Mesodermal cell (in vitro differentiated cells): Measurements from ENCODE around the gene PARVB.

ENCODE experiments used
- H3K27ac ChIP-seq: 2 replicates; pipeline ENCODE4 v1.7.0; 2013; ENCODE audit warnings: mild to moderate bottlenecking, low read depth, low read length, moderate library complexity; ENCODE audit not compliant: severe bottlenecking
- H3K36me3 ChIP-seq: 2 replicates; pipeline ENCODE4 v1.7.1; 2013; ENCODE audit warnings: mild to moderate bottlenecking, low read length, moderate library complexity; ENCODE audit not compliant: control insufficient read depth, insufficient read depth
- H3K4me1 ChIP-seq: one replicate; pipeline ENCODE4 v1.7.1; 2013; ENCODE audit warnings: mild to moderate bottlenecking, low read length; ENCODE audit not compliant: insufficient read depth, control insufficient read depth, poor library complexity, severe bottlenecking
- H3K4me3 ChIP-seq: 2 replicates; pipeline ENCODE4 v1.7.0; 2013; ENCODE audit warnings: low read length, control low read depth, mild to moderate bottlenecking; ENCODE audit not compliant: insufficient read depth, poor library complexity, severe bottlenecking; ENCODE audit errors: extremely low read depth
- H3K9me3 ChIP-seq: 2 replicates; pipeline ENCODE4 v1.7.1; 2013; ENCODE audit warnings: mild to moderate bottlenecking, low read length, moderate library complexity; ENCODE audit not compliant: control insufficient read depth
- WGBS, 2 experiments: methylation state at CpG; one replicate each; pipeline ENCODE4 v1.1.5; 2013; ENCODE audit warnings: missing lambda C conversion rate in 2 of 2; ENCODE audit not compliant: insufficient coverage in 2 of 2; 5-methylcytosine and 5-hydroxymethylcytosine counted together

PARVB gene

DNA sequence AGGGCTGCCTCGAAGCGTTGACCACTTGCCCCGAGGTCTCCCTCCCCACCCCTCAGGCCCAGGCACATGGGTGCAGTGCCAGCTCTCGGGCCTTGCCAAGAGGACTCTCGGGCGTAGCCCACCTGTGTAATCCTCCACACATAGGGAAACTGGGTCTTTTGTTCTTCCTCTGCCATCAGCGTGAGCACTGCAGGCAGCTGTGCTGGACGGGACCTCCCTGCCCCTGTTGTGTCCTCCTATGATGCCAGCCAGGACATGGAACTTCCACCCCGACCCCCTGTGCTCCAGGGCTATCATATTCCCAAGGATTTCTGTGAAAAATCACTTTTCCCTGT is 66.4 kb downstream of the PARVB start:
- H3K9me3 ChIP-seq, result no peaks in the 10 kb centered on the region
- no peak overlapping the region for H3K4me3 ChIP-seq
- WGBS, 2 experiments, result 88 to 92% methylated on average over 9 of the region's 9 CpGs
- peaks cover 2% of the 10 kb centered on the region for H3K36me3 ChIP-seq
- H3K27ac ChIP-seq, result no peak overlapping the region
- H3K4me1 ChIP-seq, result no peaks in the 10 kb centered on the region

DNA sequence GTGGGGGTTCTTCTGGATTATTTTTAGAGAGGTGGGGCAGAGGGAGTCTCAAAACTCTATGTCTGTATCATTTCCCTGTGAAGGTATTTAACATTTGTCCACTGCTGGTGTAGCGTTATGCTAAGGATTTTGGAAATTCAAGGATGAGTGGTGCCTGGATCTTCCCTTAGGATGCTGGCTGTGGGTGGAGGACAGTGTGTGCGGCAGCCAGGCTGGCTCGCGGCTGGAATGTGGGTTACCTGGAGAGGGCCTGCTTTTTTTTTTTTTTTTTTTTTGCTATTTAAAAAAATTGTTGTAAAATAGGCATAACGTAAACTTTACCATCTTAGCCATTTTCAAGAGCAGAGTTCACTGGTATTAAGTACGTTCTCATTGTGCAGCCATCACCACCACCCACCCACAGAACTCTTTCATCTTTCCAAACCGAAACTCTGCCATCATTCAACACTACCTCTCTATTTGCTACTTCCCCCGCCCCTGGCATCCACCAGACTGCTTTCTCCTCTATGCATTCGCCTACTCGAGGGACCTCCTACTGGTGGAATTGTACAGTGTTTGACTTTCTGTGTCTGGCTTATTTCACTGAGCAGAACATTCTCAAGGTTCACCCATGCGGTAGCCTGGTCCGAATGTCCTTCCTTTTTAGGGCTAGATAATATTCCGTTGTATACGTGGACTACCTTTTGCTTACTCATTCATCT is 67.1 kb downstream of the PARVB start:
- Histone ChIP-seq H3K4me3 (no peak overlapping the region), H3K27ac (no peak overlapping the region), H3K4me1 (no peaks in the 10 kb centered on the region), H3K36me3 (peaks cover 2% of the 10 kb centered on the region), H3K9me3 (no peaks in the 10 kb centered on the region)
- whole genome bisulfite sequencing, 2 experiments, result 90 to 94% methylated on average over 6 to 11 of the region's 14 CpGs

DNA sequence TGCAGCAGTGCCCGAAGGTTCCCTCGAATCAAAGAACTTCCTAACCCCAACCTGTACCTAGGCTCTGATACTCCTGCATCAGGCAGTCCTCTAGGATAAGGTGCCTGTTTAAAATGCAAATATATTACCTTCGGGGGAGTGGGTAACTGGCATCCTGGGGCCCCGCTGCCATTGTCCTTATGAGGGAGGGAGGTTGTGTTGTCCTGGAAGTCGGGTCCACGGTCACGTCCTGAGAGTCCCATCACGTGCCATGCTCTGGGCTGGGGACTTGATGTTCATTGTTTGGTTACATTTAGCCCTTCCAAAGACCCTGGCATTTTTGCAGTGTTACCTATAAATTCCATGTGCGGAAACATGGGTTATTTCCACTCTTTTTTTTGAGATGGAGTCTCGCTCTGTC is 67.6 kb downstream of the PARVB start:
- WGBS, 2 experiments, result 85 to 94% methylated on average over 7 to 9 of the region's 10 CpGs
- Histone ChIP-seq H3K27ac (no peak overlapping the region), H3K36me3 (peaks cover 2% of the 10 kb centered on the region), H3K4me3 (no peak overlapping the region), H3K9me3 (no peaks in the 10 kb centered on the region), H3K4me1 (no peaks in the 10 kb centered on the region)

DNA sequence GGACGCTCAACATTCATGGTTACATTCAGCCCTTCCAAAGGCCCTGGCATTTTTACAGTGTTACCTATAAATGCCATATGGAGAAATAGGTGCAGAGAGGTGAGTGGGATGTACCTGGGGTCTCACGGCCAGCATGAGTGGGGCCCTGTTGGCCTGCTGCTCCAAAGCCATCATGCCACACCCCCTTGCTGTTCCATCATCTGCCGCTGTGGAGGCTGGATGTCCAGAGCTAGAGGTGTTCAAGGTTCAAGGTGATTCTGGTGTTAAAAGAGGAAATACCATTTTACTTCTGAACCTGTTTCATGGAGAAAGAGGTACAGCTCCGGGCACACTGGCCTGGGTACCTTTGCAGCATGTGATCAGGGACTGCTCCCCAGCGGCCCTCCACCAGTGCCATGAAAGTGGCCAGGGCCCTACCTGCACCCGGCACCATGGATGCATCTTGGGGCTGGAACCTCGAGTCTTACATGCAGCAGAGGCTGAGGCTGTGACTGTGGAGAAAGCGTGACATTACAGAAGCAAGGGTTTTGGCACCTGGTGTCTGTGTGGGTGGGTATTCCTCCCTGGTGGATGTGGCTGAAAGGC is 68.6 kb downstream of the PARVB start:
- Histone ChIP-seq H3K27ac (no peak overlapping the region), H3K9me3 (no peaks in the 10 kb centered on the region), H3K36me3 (peaks cover 2% of the 10 kb centered on the region), H3K4me1 (no peaks in the 10 kb centered on the region), H3K4me3 (no peak overlapping the region)
- 91 to 93% methylated on average over 5 to 7 of the region's 8 CpGs for WGBS, 2 experiments

DNA sequence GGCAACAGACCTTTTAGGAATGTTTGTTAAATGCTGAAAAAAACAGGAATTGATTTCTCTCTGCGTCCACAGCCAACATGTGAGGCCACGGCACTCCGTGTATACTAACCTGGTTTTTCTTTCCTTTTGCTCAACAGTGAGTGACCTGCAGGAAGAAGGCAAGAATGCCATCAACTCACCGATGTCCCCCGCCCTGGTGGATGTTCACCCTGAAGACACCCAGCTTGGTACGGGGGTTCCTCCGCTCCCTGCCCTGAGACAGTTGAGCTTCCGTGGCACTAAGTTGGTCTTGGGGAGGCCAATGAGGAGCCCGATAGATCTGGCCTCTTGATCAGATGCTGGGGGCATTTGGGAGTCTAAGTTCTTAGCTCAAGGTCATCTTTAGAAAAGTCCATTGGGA is 69.7 kb downstream of the PARVB start:
- Histone ChIP-seq H3K9me3 (no peaks in the 10 kb centered on the region), H3K4me3 (no peak overlapping the region), H3K4me1 (no peaks in the 10 kb centered on the region), H3K27ac (no peak overlapping the region), H3K36me3 (peaks cover 2% of the 10 kb centered on the region)
- 89 to 91% methylated on average over 9 of the region's 9 CpGs for WGBS, 2 experiments

DNA sequence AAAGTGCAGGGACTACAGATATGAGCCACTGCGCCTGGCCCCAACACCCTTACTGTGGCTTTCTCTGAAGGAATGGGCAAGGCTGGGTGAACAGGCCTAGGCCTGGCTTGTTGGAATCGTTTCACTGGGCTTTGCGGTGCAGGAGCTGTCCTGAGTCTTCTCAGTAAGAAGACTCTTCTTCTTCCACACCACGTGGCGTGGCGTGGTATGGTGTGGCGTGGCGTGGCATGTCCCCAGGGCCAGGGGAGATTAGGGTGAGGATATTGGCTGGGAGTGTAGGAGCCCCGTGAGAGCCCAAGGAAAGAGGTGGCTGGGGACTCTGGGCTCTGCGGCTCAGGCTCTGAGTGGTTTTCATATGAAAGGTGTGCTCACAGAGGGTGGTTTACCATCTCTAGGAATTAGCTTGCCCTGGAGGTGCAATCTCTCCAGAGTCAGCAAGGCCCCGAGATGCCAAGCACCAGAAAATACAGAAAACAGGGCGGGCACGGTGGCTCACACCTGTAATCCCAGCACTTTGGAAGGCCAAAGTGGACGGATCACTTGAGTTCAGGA is 70.7 kb downstream of the PARVB start:
- Histone ChIP-seq H3K4me3 (no peak overlapping the region), H3K9me3 (no peaks in the 10 kb centered on the region), H3K27ac (no peak overlapping the region), H3K36me3 (peaks cover 2% of the 10 kb centered on the region), H3K4me1 (no peaks in the 10 kb centered on the region)
- 87 to 93% methylated on average over 8 to 14 of the region's 14 CpGs for WGBS, 2 experiments

DNA sequence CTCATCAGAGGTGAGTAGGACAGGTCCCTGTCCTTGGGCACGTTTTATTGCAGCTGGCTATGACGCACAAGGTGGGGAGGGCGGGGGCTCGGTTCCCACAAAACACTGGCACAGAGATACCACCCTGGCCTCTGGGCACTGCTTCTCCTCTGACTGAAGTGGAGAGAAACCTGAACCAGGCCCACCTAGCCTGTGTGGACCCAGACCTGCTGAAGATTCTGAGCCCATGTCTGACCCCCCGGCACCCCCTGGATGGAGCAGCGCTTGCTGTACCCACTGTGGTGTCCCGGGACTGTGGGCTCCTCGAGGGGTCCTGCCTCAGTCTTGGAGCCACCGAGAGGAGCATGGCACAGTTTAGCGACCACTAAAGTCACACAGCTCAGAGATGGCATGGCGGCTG is 72.6 kb downstream of the PARVB start:
- Histone ChIP-seq H3K36me3 (peaks cover 2% of the 10 kb centered on the region), H3K9me3 (no peaks in the 10 kb centered on the region), H3K27ac (no peak overlapping the region), H3K4me3 (no peak overlapping the region), H3K4me1 (no peaks in the 10 kb centered on the region)
- WGBS, 2 experiments, result 95 to 96% methylated on average over 11 of the region's 11 CpGs

DNA sequence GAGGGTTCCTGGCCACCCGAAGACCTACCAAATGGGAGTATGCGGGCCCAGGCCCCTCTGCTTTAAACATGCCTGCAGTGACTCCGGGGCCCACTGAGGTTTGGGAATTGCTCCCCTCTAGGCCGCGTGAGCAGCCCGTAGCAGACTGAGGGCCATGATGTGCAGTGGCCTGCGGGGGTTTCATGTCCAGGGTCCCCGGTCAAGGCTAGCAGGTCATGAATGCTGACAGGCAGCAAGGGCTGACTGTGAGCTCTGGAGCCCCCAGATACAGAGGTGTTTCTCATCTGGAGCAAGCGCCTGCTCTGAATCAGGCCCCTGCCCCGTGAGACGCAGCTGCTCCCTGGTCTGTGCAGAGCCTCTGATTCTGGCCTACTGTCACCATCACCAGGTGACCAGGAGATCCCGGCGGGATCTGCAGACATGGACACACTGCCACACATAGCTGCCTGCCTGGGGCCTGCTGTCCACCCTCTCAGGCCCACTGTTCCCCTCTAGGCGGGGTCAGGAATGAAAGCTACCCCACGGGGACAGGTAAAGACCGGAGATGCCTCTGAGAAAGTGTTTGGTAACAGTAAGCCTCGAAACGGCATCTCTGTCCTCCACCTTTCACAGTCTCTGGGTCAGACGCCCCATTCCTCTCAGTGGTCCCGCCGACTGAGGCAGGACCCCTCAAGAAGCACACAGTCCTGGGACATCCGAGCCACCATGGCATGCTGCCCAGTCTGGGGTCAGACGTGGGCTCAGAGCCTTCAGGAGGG is 73.3 kb downstream of the PARVB start:
- H3K4me3 ChIP-seq, result no peak overlapping the region
- no peak overlapping the region for H3K27ac ChIP-seq
- WGBS, 2 experiments, result 92 to 96% methylated on average over 21 to 22 of the region's 23 CpGs
- H3K9me3 ChIP-seq, result no peaks in the 10 kb centered on the region
- peaks cover 2% of the 10 kb centered on the region for H3K36me3 ChIP-seq
- no peaks in the 10 kb centered on the region for H3K4me1 ChIP-seq

DNA sequence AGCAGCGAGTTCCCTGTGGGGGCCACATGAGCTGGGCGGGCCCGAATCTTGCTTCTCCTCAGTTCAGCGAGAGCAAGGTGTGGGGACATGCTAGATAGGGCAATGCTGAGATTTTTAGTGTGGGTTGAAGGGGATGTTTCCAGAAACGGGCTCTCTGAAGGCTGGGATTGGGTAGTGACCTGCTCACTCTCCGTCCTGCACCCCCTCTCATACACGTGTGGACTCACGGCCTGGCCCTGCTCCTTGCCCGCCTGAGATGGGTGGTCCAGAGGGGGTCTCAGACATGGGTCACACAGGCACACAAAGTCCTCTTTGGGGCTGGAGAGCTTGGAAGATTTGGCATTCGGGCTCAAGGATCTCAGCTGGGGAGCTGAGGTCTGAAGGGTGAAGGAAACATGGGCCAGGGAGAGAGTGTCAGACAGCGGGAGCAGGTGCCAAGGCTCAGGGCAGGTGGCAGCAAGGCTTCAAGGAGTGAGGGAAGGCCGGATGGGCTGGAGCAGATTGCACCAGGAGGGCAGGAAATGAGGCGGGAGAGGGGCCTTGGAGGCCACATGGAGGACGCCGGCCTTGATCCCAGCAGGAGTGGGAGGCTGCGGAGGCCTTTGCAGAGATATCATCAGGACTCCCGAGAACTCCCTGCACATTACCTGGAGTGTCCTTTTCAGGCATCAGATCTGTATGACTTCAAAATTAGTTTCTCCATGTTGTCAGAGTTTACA is 74.1 kb downstream of the PARVB start:
- H3K36me3 ChIP-seq, result peaks cover 2% of the 10 kb centered on the region
- no peaks in the 10 kb centered on the region for H3K9me3 ChIP-seq
- H3K27ac ChIP-seq, result no peak overlapping the region
- WGBS, 2 experiments, result 82 to 89% methylated on average over 9 to 13 of the region's 17 CpGs
- H3K4me3 ChIP-seq, result no peak overlapping the region
- H3K4me1 ChIP-seq, result no peaks in the 10 kb centered on the region

DNA sequence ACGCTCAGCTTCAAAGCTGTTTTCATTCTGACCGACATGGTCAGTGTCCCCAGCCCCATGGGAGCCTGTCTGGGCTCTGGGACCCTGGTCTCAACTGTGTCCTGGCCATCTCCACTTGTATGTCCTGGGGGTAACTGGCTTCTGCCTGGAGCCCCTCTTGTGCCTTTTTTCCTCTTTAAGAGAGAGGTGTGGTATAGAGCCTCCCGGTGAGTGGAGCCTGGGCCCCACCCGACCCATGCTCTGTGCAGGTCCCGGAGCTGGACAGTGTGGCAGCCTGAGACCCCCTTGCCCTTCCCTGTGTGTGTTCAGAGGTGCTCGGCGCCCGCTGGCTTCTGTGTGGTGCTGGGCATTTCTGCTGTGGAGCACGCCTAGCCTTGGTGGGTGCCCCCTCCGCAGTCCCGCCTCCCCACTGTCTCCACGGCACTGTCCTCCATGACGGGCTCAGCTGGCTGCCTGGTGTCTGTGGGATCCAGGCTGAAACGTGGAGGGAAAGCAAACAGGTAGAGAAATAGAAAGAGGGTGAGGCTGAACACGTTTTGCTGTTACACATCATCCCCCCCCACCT is 74.9 kb downstream of the PARVB start:
- WGBS, 2 experiments, result 84 to 95% methylated on average over 12 to 13 of the region's 15 CpGs
- peaks cover 3% of the 10 kb centered on the region for H3K9me3 ChIP-seq
- no peak overlapping the region for H3K4me3 ChIP-seq
- H3K27ac ChIP-seq, result no peak overlapping the region
- peaks cover 2% of the 10 kb centered on the region for H3K36me3 ChIP-seq
- no peaks in the 10 kb centered on the region for H3K4me1 ChIP-seq
